DMS114 treated with DMSO at 0.1 percent for 48 hours (cell line): ENCODE results near the gene ZSCAN29.
"Not testable (repeated sequence)": the region's sequence is repeated elsewhere in the genome, so short reads cannot be mapped to it uniquely, and the experiment has no call there.

Experiments used
- DNase-seq: peaks from one replicate; lab custom pipeline; 2025; ENCODE audit not compliant: unreplicated experiment; lab: John Stamatoyannopoulos, UW

ZSCAN29 gene

DNA sequence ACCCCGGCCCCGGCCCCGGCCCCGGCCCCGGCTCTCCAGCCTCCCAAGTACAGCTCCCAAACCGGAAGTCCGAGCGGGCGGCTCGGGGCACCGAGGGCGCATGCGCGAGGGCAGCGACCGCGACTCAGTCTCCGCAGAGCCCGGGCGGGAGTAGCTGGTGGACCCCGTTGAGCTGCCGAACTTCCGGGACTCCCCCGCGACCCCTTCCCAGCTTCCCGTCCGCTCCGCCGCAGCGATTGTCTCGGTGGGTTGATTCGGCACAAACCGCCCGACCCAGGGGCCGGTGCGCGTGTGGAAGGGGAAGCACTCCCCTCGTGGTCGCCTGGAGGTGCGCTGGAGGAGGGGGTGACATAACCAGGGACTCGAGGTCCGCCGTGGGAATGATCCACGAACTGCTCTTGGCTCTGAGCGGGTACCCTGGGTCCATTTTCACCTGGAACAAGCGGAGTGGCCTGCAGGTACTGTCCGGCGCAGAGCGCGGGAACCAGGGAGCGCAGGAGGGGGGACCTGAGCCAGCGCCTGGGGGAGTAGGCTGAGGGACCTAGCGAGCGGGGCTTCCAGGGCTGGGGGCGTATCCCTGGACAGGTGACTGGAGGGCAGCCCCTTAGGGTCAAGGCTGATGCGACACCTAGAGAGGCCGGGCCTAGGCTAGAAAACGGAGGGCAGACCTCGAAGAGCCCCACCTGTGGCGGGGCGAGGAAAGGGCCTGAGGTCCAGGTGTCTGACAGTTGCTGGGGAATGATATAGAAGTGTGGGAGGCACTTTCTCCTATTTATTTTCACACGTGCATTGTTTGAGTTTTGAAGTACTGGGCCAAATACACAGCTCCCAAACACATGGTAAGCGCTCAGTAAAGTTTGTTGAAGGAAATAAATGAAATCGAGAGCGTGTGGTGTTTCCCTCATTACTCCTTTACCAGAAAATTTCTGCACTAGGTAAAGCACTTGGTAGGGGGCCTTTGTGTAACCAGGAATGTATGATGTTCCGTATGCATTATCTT is at the start of gene ZSCAN29, which contains the start of gene TUBGCP4:
Gene ZSCAN29, minus strand, starts transcription at position 69 of the 1,000 bp plus-strand sequence. CDS start 1,130 bp downstream, outside the sequence.
Gene TUBGCP4, plus strand, starts transcription at position 127 of the 1,000 bp plus-strand sequence. Its CDS starts 254 bp downstream, at position 381.
- DNase-seq, result peak; percentile 65

GRCh38 chr15:43420435-43420834 is 49.6 kb upstream of the ZSCAN29 start:
- DNase-seq, result no peak

DNA sequence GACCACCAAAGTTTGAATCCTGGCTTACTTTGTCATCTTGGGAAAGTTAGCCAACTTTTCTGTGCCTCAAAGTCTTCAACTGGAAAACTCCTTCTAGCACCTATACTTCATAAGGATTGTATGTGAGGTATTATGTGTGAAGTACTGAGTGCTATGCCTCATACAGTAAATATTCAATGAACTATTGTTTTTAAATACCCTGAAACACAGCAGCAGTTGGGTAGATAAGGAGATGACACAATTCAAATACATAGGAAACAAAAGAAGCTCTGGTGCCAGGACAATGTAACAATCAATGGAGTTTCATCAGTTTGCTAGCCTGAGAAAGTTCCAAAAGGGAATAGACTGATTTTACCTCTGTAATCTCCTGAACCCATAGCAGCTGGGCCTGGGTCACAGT is 43.4 kb upstream of the ZSCAN29 start:
- DNase-seq, result no peak

DNA sequence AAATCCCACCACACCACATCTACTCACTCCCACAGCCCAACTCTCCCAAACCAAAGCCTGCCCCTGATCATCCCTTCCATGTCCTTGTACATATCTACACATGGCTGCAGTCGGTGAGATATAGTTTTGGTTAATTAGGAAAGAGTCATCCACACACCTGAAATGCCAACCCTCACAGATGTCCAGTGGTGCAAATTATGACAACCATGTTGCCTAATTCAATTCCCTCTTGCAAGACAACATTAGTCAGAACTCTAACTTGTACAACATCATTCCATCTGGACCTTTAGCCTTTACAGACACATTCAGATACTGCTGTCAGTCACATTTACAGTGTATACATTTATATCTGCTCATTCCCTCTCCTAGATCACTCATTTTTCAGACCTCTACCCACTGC is 41.3 kb upstream of the ZSCAN29 start:
- no peak for DNase-seq

DNA sequence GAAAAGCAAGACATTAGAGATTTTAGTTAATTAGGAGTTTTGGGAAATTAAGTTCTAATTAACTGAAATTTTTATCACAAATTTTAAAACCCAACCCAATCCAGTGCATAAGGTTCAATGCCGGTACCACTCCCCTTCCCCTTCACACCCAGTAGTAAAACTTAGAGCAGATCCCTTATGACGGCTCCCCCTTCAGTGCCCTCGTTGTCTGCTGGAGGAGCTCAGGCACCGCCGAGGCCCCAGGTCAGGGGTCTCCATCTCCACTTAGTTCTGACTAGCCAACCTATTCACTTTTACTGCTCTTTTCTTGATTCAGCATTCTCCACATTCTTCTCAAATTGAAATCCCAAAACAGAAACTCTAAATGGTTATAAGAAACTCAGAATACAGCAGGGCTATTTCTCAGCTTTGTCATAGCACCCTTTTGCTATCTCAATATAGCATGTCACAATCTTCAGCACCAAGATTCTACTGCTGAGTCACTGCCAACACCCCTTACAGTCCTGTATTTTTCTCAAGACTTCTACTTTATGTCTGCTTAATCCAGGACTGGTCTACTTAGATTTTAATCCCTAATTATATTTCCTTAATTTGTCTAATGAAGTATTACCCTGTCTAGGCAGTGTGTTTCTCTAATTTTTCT is 39.9 kb upstream of the ZSCAN29 start:
- no peak for DNase-seq

DNA sequence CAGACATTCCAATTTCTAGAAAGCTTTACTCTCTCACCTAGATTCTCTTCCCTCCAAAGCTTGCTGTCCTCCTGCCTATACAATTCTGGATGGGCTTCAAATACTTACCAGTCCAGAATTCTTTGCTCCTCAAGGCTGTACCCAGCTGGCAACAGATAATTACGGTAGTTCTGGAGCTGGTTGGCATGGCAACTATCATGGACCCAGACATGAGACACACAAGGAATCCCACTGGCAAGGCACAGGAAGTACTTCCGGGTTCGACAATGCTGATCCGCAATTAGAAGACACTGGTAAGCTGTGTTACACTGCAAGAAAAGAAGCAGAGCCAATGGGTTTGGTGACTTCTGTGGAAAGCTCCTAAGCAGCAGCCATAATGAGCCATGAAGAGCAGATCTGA is 37.9 kb upstream of the ZSCAN29 start:
- DNase-seq, result no peak

DNA sequence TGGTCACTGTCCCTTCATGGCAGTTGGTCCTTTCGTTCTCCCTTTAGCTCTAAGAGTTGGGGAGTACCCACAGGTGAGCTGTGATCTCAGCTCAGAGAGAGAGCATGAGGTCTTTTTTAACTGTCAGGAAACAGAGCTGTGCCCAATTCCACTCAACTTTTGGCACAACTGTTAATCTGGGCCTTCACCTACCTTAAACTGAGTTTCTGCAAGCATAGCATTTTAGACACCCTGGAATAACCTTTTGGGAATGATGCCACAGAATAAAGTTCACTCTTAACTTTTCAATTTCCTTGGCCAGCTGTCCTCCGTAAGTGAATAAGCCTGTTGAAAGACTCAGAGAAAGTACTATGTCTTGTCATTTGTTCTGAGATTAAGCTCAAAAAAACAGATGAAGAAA is 36.0 kb upstream of the ZSCAN29 start:
- no peak for DNase-seq

- DNase-seq, result no peak
Observed at GRCh38 chr15:43406189-43406588, 35.3 kb upstream of the ZSCAN29 start.

DNA sequence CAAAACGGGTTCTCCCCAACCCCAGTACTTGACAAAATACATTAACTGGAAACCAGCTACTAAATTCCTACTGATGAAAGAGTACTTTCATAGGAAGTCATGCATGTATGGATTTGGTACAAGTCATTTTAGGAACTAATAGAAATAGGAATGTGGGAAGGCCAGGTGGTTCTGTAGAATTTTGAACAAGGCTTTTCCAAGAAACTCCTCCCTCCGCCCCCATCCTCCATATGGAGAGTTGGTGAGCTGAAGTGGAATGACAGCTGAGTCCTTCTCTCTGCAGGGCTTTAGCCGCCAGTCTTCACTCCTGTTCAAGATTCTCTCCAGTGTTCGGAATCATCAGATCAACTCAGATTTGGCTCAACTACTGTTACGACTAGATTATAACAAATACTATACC is 33.3 kb upstream of the ZSCAN29 start:
- no peak for DNase-seq

DNA sequence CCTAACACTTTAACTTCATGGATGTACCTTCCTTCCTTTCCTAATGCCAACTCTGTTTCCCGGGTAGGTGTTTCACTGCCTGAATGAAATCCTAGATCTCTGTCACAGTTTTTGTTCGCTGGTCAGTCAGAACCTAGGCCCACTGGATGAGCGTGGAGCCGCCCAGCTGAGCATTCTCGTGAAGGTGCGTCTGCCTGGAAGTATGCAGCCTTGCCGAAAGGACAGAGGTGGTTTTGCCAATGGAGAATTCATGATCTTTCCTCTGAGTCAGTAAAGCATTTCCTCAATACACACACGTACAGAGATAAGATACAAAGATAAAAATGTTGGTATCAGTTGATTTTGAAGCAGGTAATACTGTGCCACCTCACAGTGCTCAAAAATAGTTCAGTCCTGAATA is 32.8 kb upstream of the ZSCAN29 start:
- no peak for DNase-seq

- no peak for DNase-seq
Observed at GRCh38 chr15:43402255-43402654, 31.4 kb upstream of the ZSCAN29 start.

GRCh38 chr15:43393592-43393991 is 22.7 kb upstream of the ZSCAN29 start:
- not testable (repeated sequence) for DNase-seq

- DNase-seq, result no peak
Observed at GRCh38 chr15:43390723-43391122, 19.9 kb upstream of the ZSCAN29 start.

GRCh38 chr15:43383070-43383469 is 12.2 kb upstream of the ZSCAN29 start:
- DNase-seq, result no peak

GRCh38 chr15:43382310-43382709 is 11.5 kb upstream of the ZSCAN29 start:
- DNase-seq, result no peak

GRCh38 chr15:43378601-43379000 is 7.8 kb upstream of the ZSCAN29 start:
- DNase-seq, result no peak

DNA sequence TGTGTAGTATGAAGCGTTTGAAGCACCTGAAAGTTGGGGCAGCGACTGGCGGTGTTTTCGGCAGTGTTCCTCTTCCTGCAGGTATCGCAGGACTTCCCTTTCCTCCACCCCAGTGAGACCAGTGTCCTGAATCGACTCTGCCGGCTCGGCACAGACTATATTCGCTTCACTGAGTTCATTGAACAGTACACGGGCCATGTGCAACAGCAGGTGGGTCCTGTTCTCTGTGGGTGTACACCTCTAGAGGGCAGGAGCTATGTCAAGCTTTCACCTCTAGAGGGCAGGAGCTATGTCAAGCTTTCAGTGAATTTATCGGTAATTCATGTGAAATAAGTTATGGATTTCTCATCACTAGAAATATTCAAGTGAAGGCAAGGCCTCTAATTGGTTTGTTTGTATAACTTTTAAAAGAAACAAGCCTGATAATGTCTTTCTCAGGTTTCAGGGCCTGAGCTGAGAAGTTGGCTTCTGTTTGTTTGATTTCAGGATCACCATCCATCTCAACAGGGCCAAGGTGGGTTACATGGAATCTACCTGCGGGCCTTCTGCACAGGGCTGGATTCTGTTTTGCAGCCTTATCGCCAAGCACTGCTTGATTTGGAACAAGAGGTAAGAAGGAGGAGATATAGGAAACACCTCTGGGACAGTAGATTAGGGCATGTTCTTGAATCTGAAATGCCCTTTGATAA is 5.3 kb upstream of the ZSCAN29 start:
- DNase-seq, result no peak

DNA sequence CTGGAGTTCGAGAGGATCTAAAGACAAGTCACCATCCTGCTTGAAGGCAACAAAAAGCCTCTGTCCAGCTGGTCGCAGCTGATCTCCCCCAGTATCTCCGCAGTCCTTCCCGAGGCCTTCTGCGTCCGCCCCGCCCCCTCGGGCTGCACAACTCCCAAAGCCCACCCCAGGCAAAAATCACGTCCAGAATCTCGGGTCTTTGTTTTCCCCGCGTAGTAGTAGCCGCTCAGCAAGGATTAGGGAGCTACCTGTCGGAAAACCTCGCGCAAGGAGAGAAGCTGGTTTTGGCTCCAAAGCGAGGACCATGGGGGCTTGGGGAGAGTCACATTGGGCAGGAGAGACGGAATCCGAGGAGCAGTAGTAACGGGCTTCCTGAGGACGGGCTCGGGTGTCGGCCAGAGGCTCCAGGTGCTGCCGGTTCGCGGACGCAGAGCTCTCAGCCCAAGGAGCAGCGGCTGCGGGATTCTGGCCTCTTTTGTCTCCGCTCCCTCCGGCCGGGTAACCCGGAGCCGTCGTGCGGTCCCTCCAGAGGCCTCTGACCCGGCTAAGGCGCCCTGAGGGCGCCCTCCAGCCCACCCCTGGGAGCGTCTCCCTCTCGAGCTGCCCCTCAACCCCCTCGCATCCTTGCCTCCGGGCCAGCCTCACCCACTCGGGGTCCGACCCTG is 401 bp downstream of the ZSCAN29 start:
- no peak for DNase-seq

DNA sequence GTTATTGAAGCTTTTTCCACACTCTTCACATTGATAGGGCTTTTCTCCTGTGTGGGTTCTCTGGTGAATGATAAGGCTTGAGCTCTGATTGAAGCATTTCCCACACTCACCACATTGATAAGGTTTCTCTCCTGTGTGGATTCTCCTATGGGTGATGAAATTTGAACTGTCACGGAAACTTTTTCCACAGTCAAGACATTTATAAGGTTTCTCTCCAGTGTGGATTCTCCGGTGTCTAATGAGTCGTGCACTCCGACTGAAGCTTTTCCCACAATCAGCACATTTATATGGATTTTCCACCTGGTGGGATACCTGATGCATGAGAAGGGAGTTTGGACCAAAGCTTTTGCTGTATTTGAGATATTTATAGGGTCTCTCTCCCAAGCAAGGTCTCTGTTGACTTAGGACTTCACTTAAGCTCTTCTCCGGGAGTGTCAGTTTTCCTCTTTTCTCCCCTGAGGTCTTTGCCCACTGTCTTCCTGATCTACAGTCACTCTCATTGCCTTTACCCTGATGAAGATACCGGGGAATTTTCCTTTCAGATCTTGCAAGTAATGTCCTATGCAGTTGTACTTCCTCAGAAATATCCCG is 9.4 kb downstream of the ZSCAN29 start:
- DNase-seq, result no peak

GRCh38 chr15:43360821-43361220 is 10.0 kb downstream of the ZSCAN29 start:
- DNase-seq, result no peak
